Caco-2 (cell line): ENCODE results near the gene MSMP. TPM values are rescaled to one million over a fixed set of nuclear protein-coding genes. Genes with fewer than 3 reads are reported as not detected.
A peak's percentile ranks its signal among the peaks of the same experiment; 100 is the strongest.

ENCODE experiments used
- BruUV-seq: library from RNA; stranded (reverse); fragments of 400-500 nt; replicated peaks from 2 replicates; lab custom pipeline; 2021; lab: Mats Ljungman, UMichigan
- CTCF ChIA-PET: fragments of 300-600 bp; sonication (Branson Sonifier 250); formaldehyde crosslinking; loops from one replicate; lab custom pipeline; 2022; ENCODE audit warnings: antibody characterized with exemption; lab: Charles Lee
- POLR2A ChIA-PET: fragments of 300-600 bp; sonication (Branson Sonifier 250); formaldehyde crosslinking; loops from one replicate; lab custom pipeline; 2022; ENCODE audit warnings: antibody characterized with exemption; lab: Charles Lee
- DNase-seq, 2 experiments: peaks; one replicate each; pipeline versions ENCODE4 v3.0.0 to v3.0.0-alpha.2; 2020 to 2022
- H3K27me3 ChIP-seq: replicated peaks from 2 replicates; pipeline ENCODE4 v1.6.0; 2011; ENCODE audit warnings: low read length; ENCODE audit not compliant: control insufficient read depth, insufficient read depth
- H3K36me3 ChIP-seq: 2 replicates; pipeline ENCODE4 v1.5.1; 2011; ENCODE audit warnings: low read length; ENCODE audit not compliant: control insufficient read depth, insufficient read depth
- H3K4me1 ChIP-seq: fragments of 250-450 bp; sonication (Bioruptor Pico); 2 replicates; pipeline ENCODE4 v1.5.1; 2020; ENCODE audit warnings: mild to moderate bottlenecking
- H3K4me3 ChIP-seq: 2 replicates; pipeline ENCODE4 v1.5.1; 2011; ENCODE audit warnings: low read depth, mild to moderate bottlenecking, control low read depth, low read length
- H3K9me3 ChIP-seq: fragments of 250-450 bp; sonication (Bioruptor Pico); 2 replicates; pipeline ENCODE4 v1.5.1; 2020; ENCODE audit warnings: mild to moderate bottlenecking, moderate library complexity
- H3K27ac Mint-ChIP-seq: one replicate; pipeline ENCODE4 v1.8.0; 2022; ENCODE audit warnings: mixed read lengths; ENCODE audit not compliant: unreplicated experiment
- H3K27me3 Mint-ChIP-seq: one replicate; pipeline ENCODE4 v1.8.0; 2022; ENCODE audit warnings: mixed read lengths; ENCODE audit not compliant: insufficient read depth, unreplicated experiment
- H3K36me3 Mint-ChIP-seq: one replicate; pipeline ENCODE4 v1.8.0; 2022; ENCODE audit warnings: mild to moderate bottlenecking, mixed read lengths; ENCODE audit not compliant: insufficient read depth, unreplicated experiment
- H3K4me1 Mint-ChIP-seq: one replicate; pipeline ENCODE4 v1.8.0; 2022; ENCODE audit warnings: low read depth, mixed read lengths; ENCODE audit not compliant: unreplicated experiment
- H3K4me3 Mint-ChIP-seq: one replicate; pipeline ENCODE4 v1.8.0; 2022; ENCODE audit warnings: mild to moderate bottlenecking, moderate library complexity, mixed read lengths; ENCODE audit not compliant: unreplicated experiment
- H3K9me3 Mint-ChIP-seq: one replicate; pipeline ENCODE4 v1.8.0; 2022; ENCODE audit warnings: mixed read lengths; ENCODE audit not compliant: unreplicated experiment
- CTCF ChIP-seq, 2 experiments: fragments of 200-600 bp in 1 of 2; IDR thresholded peaks; 1 replicate in 1 of 2; 2 replicates in 1 of 2; pipeline versions ENCODE4 v1.5.1 to v1.8.0; 2011 to 2022; ENCODE audit warnings: antibody characterized with exemption in 1 of 2, control low read depth in 1 of 2, inconsistent platforms in 1 of 2, low read depth in 1 of 2, low read length in 1 of 2, mild to moderate bottlenecking in 1 of 2, moderate library complexity in 1 of 2; ENCODE audit not compliant: insufficient read depth in 1 of 2, severe bottlenecking in 1 of 2, unreplicated experiment in 1 of 2
- intact Hi-C: fragments of 100-400 bp; cut with micrococcal nuclease; formaldehyde crosslinking; loops from one replicate; pipeline ENCODE4 v1.10.0; 2022; ENCODE audit not compliant: unreplicated experiment
- total RNA-seq: library from RNA; stranded (reverse); gene quantifications from 2 replicates; pipeline ENCODE4 v1.2.3, GENCODE V29; 2022

MSMP gene
- total RNA-seq, 1 experiment from 2014 or later = not detected

GRCh38 chr9:35723426-35723825 is 30.6 kb downstream of the MSMP start:
- ChIA-PET POLR2A (interaction anchor here (0.7 kb wide), 1 partner anchor 59 kb away, joined by 4 read pairs; no protein-coding TSS in a partner anchor), CTCF (no interaction called here)
- no peak for DNase-seq
- Histone ChIP-seq H3K4me1 (peaks cover 23% of the 10 kb centered on the region), H3K9me3 (no peaks in the 10 kb centered on the region), H3K27me3 (no peaks in the 10 kb centered on the region), H3K4me3 (no peak overlapping the region), H3K36me3 (peaks cover 10% of the 10 kb centered on the region)
- no peak for TF ChIP-seq CTCF (IDR thresholded peaks at IDR 0.05; ENCODE audit: insufficient read depth in 1 of 2, low read depth in 1 of 2, low read length in 1 of 2, severe bottlenecking in 1 of 2, unreplicated experiment in 1 of 2)
- no TSS peak for BruUV-seq
- H3K4me3 Mint-ChIP-seq = no peak overlapping the region
- intact Hi-C loops = no loop called here
- H3K36me3 Mint-ChIP-seq = peaks cover 77% of the 10 kb centered on the region
- H3K9me3 Mint-ChIP-seq = no peaks in the 10 kb centered on the region
- H3K4me1 Mint-ChIP-seq = no peaks in the 10 kb centered on the region
- no peaks in the 10 kb centered on the region for H3K27me3 Mint-ChIP-seq
- no peak overlapping the region for H3K27ac Mint-ChIP-seq

GRCh38 chr9:35719546-35719945 is 34.5 kb downstream of the MSMP start:
- no peak for TF ChIP-seq CTCF (IDR thresholded peaks at IDR 0.05; ENCODE audit: insufficient read depth in 1 of 2, low read depth in 1 of 2, low read length in 1 of 2, severe bottlenecking in 1 of 2, unreplicated experiment in 1 of 2)
- H3K27me3 ChIP-seq = no peaks in the 10 kb centered on the region

DNA sequence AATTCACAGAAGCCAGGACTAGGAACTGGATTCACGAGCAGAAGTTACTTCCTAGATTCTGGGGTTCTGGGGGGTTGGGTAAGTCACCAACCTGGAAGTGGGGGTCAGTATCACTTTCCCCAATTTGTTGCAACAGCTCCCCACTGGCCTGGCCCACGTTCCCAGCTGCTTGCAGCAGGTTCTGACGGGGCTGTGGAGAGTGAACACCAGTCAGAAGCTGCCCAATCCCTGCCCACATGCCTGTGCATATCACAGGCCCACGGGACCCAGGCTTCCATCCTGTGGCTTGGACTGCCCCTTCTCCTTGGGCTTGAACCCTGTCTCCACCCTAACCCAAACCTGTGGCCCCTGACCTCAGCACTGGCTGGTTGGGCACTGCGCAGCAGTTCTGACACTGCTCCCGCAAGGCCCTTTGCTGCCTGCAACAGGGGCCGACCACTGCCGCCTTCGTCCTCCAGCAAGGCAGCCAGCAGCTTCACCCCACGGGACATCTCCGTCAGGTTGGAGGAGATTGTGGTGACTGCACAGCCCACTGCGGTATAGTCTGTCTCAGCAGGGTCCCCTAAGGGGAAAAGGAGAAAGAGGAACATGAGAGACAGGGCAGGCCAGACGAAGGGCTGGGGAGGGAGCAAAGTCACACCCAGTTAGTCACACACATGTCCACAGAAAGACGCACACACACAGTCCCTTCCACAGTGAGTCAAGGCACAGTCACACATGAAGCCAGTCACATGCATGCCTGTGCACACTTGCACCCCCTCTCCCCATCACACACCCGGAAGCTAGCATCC is 35.2 kb downstream of the MSMP start:
- H3K9me3 Mint-ChIP-seq = no peaks in the 10 kb centered on the region
- Histone ChIP-seq H3K9me3 (no peaks in the 10 kb centered on the region), H3K36me3 (peaks cover 12% of the 10 kb centered on the region), H3K4me3 (no peak overlapping the region), H3K27me3 (no peaks in the 10 kb centered on the region), H3K4me1 (no peaks in the 10 kb centered on the region)
- TF ChIP-seq CTCF (IDR thresholded peaks at IDR 0.05; ENCODE audit: insufficient read depth in 1 of 2, low read depth in 1 of 2, low read length in 1 of 2, severe bottlenecking in 1 of 2, unreplicated experiment in 1 of 2) = no peak
- intact Hi-C loops = no loop called here
- no peak overlapping the region for H3K4me3 Mint-ChIP-seq
- no peaks in the 10 kb centered on the region for H3K27me3 Mint-ChIP-seq
- POLR2A ChIA-PET = no interaction called here
- no TSS peak for BruUV-seq
- DNase-seq = no peak
- CTCF ChIA-PET = interaction anchor here (0.5 kb wide), 1 partner anchor 31 kb away, joined by 4 read pairs; no protein-coding TSS in a partner anchor
- H3K4me1 Mint-ChIP-seq = no peaks in the 10 kb centered on the region
- peaks cover 80% of the 10 kb centered on the region for H3K36me3 Mint-ChIP-seq
- no peak overlapping the region for H3K27ac Mint-ChIP-seq

More at GRCh38 chr9:35719546-35719945, 34.5 kb downstream of the MSMP start:
- H3K9me3 Mint-ChIP-seq = no peaks in the 10 kb centered on the region
- no peaks in the 10 kb centered on the region for H3K4me1 Mint-ChIP-seq
- H3K36me3 Mint-ChIP-seq = peaks cover 80% of the 10 kb centered on the region
- TSS peak; percentile 18 for BruUV-seq
- H3K4me1 ChIP-seq = no peaks in the 10 kb centered on the region
- intact Hi-C loops = no loop called here
- no peaks in the 10 kb centered on the region for H3K27me3 Mint-ChIP-seq
- POLR2A ChIA-PET = no interaction called here
- no peak overlapping the region for H3K4me3 ChIP-seq
- DNase-seq = no peak
- no peak overlapping the region for H3K4me3 Mint-ChIP-seq
- H3K9me3 ChIP-seq = no peaks in the 10 kb centered on the region
- peaks cover 12% of the 10 kb centered on the region for H3K36me3 ChIP-seq
- CTCF ChIA-PET = no interaction called here
- H3K27ac Mint-ChIP-seq = no peak overlapping the region
